Neural cell (in vitro differentiated cells): Measurements from ENCODE around the gene CIAPIN1. TPM values are rescaled to one million over a fixed set of nuclear protein-coding genes. Genes with fewer than 3 reads are reported as not detected.

Experiments
- H2AFZ ChIP-seq: fragments of 200-600, 300-800 bp; sonication (generic), shearing (Covaris generic); 2 replicates; pipeline ENCODE4 v1.6.0; 2014; ENCODE audit warnings: low read depth, mild to moderate bottlenecking, antibody characterized with exemption, low read length, moderate library complexity
- H3F3A ChIP-seq: fragments of 200-600 bp; shearing (Covaris generic); 2 replicates; pipeline ENCODE4 v1.6.1; 2016; ENCODE audit warnings: mild to moderate bottlenecking, moderate library complexity, mixed read lengths, antibody characterized with exemption, low read length; ENCODE audit not compliant: insufficient read depth, poor library complexity, severe bottlenecking
- H3K27ac ChIP-seq: fragments of 200-600, 300-800 bp; sonication (generic), shearing (Covaris generic); 2 replicates; pipeline ENCODE4 v1.5.1; 2014; ENCODE audit warnings: mild to moderate bottlenecking, low read length, moderate library complexity
- H3K27me3 ChIP-seq: fragments of 300-800, 200-600 bp; sonication (generic), shearing (Covaris generic); 2 replicates; pipeline ENCODE4 v1.6.0; 2014; ENCODE audit warnings: mild to moderate bottlenecking, low read depth, low read length, moderate library complexity; ENCODE audit not compliant: insufficient read depth
- H3K36me3 ChIP-seq: fragments of 300-800, 200-600 bp; sonication (generic), shearing (Covaris generic); 2 replicates; pipeline ENCODE4 v1.5.1; 2014; ENCODE audit warnings: mild to moderate bottlenecking, antibody characterized with exemption, low read length, moderate library complexity; ENCODE audit not compliant: insufficient read depth
- H3K4me2 ChIP-seq: fragments of 300-800, 200-600 bp; sonication (generic), shearing (Covaris generic); 2 replicates; pipeline ENCODE4 v1.6.0; 2014; ENCODE audit warnings: mild to moderate bottlenecking, low read length
- H3K4me3 ChIP-seq: fragments of 300-800, 200-600 bp; sonication (generic), shearing (Covaris generic); 2 replicates; pipeline ENCODE4 v1.5.1; 2014; ENCODE audit warnings: mild to moderate bottlenecking, low read length, moderate library complexity
- H3K79me2 ChIP-seq: fragments of 200-600 bp; shearing (Covaris generic); replicated peaks from 2 replicates; pipeline ENCODE4 v1.6.0; 2014; ENCODE audit warnings: mild to moderate bottlenecking, low read length, moderate library complexity; ENCODE audit not compliant: insufficient read depth
- H3K9ac ChIP-seq: fragments of 300-800, 200-600 bp; sonication (generic), shearing (Covaris generic); 2 replicates; pipeline ENCODE4 v1.6.1; 2016; ENCODE audit warnings: mild to moderate bottlenecking, low read length, mixed read lengths
- H3K9me2 ChIP-seq: fragments of 200-600 bp; shearing (Covaris generic); 2 replicates; pipeline ENCODE4 v1.6.1; 2016; ENCODE audit warnings: mild to moderate bottlenecking, low read length, mixed read lengths; ENCODE audit not compliant: insufficient read depth
- H3K9me3 ChIP-seq: fragments of 200-600, 300-800 bp; sonication (generic), shearing (Covaris generic); 2 replicates; pipeline ENCODE4 v1.6.1; 2016; ENCODE audit warnings: mild to moderate bottlenecking, mixed run types, low read length, moderate library complexity, mixed read lengths
- H4K20me1 ChIP-seq: fragments of 200-600 bp; shearing (Covaris generic); 2 replicates; pipeline ENCODE4 v1.6.1; 2016; ENCODE audit warnings: mild to moderate bottlenecking, mixed run types; ENCODE audit not compliant: insufficient read depth
- CTCF ChIP-seq: fragments of 450-650 bp; IDR thresholded peaks from 2 replicates; pipeline ENCODE4 v1.5.1; 2014; ENCODE audit warnings: antibody characterized with exemption, mild to moderate bottlenecking, moderate library complexity; ENCODE audit not compliant: poor library complexity, severe bottlenecking
- EP300 ChIP-seq: fragments of 450-650 bp; conservative IDR thresholded peaks from 2 replicates; pipeline ENCODE4 v1.6.1; 2014; ENCODE audit warnings: antibody characterized with exemption, mild to moderate bottlenecking, moderate library complexity; ENCODE audit not compliant: poor library complexity, severe bottlenecking
- EZH2 ChIP-seq: fragments of 200-600, 300-800 bp; shearing (Covaris generic), sonication (generic); IDR thresholded peaks from 2 replicates; pipeline ENCODE4 v1.6.1; 2014; ENCODE audit warnings: antibody characterized with exemption, low read length, borderline replicate concordance, mild to moderate bottlenecking; ENCODE audit not compliant: insufficient read depth, poor library complexity, severe bottlenecking
- MXI1 ChIP-seq: fragments of 450-650 bp; conservative IDR thresholded peaks from 2 replicates; pipeline ENCODE4 v1.6.1; 2014; ENCODE audit warnings: antibody characterized with exemption, mild to moderate bottlenecking; ENCODE audit not compliant: poor library complexity, severe bottlenecking
- POLR2AphosphoS5 ChIP-seq: IDR thresholded peaks from 2 replicates; pipeline ENCODE4 v1.6.1; 2012
- REST ChIP-seq: IDR thresholded peaks from 2 replicates; pipeline ENCODE4 v1.6.1; 2012; ENCODE audit warnings: borderline replicate concordance
- SMC3 ChIP-seq: fragments of 450-650 bp; conservative IDR thresholded peaks from 2 replicates; pipeline ENCODE4 v1.6.1; 2014; ENCODE audit warnings: antibody characterized with exemption, mild to moderate bottlenecking, moderate library complexity; ENCODE audit not compliant: poor library complexity
- TAF1 ChIP-seq: IDR thresholded peaks from 2 replicates; pipeline ENCODE4 v1.6.1; 2012; ENCODE audit warnings: low read depth
- polyA plus RNA-seq: library from polyadenylated mRNA; depleted of rRNA; stranded (reverse); fragments of >200 nt; gene quantifications from 2 replicates; pipeline ENCODE4 v1.2.3, GENCODE V29; 2014

The CIAPIN1 gene
- polyA plus RNA-seq, 1 donor from 2014 or later = 117 TPM

GRCh38 chr16:57485916-57486857, 39.0 kb upstream of the CIAPIN1 start, which contains the start of gene DOK4:
Gene DOK4, minus strand, starts transcription at chr16:57486493. Its CDS starts 6,986 bp downstream, at chr16:57479507.
- Histone ChIP-seq H4K20me1 (no peaks in the 10 kb centered on the region), H3K27ac (no peak within 1 kb of the TSS), H3K36me3 (no peaks in the 10 kb centered on the region), H3K9me2 (no peaks in the 10 kb centered on the region), H3K4me2 (peak within 1 kb of the TSS; percentile 73), H3K79me2 (no peaks in the 10 kb centered on the region), H3F3A (no peaks in the 10 kb centered on the region), H3K4me3 (peak within 1 kb of the TSS; percentile 76), H3K9me3 (no peaks in the 10 kb centered on the region), H2AFZ (peak within 1 kb of the TSS; percentile 67), H3K9ac (peak within 1 kb of the TSS; percentile 64), H3K27me3 (no peaks in the 10 kb centered on the region)
- TF ChIP-seq POLR2AphosphoS5 (peak; percentile 46), TAF1 (no peak), MXI1 (peak; percentile 28), CTCF (no peak), SMC3 (no peak), EP300 (peak; percentile 27), REST (no peak), EZH2 (no peak)

GRCh38 chr16:57485091-57485915, 38.1 kb upstream of the CIAPIN1 start:
- peaks cover 2% of the 10 kb centered on the region for H3K79me2 ChIP-seq

More at GRCh38 chr16:57485091-57485915, 38.1 kb upstream of the CIAPIN1 start:
- Histone ChIP-seq H3K9ac (peak overlapping the region; percentile 64), H3F3A (no peaks in the 10 kb centered on the region), H4K20me1 (no peaks in the 10 kb centered on the region), H3K36me3 (no peaks in the 10 kb centered on the region), H3K9me3 (no peaks in the 10 kb centered on the region), H3K4me3 (peak overlapping the region; percentile 76), H3K4me2 (peak overlapping the region; percentile 73), H3K27me3 (no peaks in the 10 kb centered on the region), H2AFZ (no peak overlapping the region), H3K9me2 (no peaks in the 10 kb centered on the region), H3K27ac (no peak overlapping the region)
- no peak for TF ChIP-seq MXI1
- TF ChIP-seq EP300 = no peak
